HG03565 (cell line): ENCODE measurements around the gene TARM1.
"Not testable (repeated sequence)": the region's sequence is repeated elsewhere in the genome, so short reads cannot be mapped to it uniquely, and the experiment has no call there.

Experiments used
- ATAC-seq: cut with Tn5 transposase; IDR thresholded peaks from one replicate; pipeline ENCODE4 v1.9.1; 2021; ENCODE audit warnings: mild to moderate bottlenecking, moderate library complexity; ENCODE audit not compliant: unreplicated experiment

The TARM1 gene

GRCh38 chr19:54100561-54100960 lies 19.4 kb upstream of the TARM1 start, which contains the start of gene OSCAR:
TSS of gene OSCAR (minus strand) at chr19:54100803. CDS start at chr19:54100792, 11 bp downstream.
- no peak for ATAC-seq

- ATAC-seq: not testable (repeated sequence)
Measured at GRCh38 chr19:54099903-54100255, 18.7 kb upstream of the TARM1 start.

GRCh38 chr19:54099190-54099902 lies 18.2 kb upstream of the TARM1 start:
- no peak for ATAC-seq

GRCh38 chr19:54096617-54097106 lies 15.5 kb upstream of the TARM1 start:
- no peak for ATAC-seq

- ATAC-seq: not testable (repeated sequence)
Measured at GRCh38 chr19:54095859-54096616, 14.9 kb upstream of the TARM1 start.

GRCh38 chr19:54095136-54095858 lies 14.1 kb upstream of the TARM1 start:
- ATAC-seq: no peak

- no peak for ATAC-seq
Measured at GRCh38 chr19:54094426-54095000, 13.3 kb upstream of the TARM1 start.

- no peak for ATAC-seq
Measured at GRCh38 chr19:54084410-54084809, 3.2 kb upstream of the TARM1 start.

- no peak for ATAC-seq
Measured at GRCh38 chr19:54077334-54077733, 3.8 kb downstream of the TARM1 start.

GRCh38 chr19:54074851-54075250 lies 6.3 kb downstream of the TARM1 start:
- no peak for ATAC-seq

GRCh38 chr19:54073829-54074228 lies 7.3 kb downstream of the TARM1 start:
- ATAC-seq: no peak

GRCh38 chr19:54069470-54069869 lies 11.7 kb downstream of the TARM1 start:
- ATAC-seq: no peak

GRCh38 chr19:54063350-54064116 lies 17.6 kb downstream of the TARM1 start, which contains the start of gene VSTM1:
TSS of gene VSTM1 (minus strand) at chr19:54063897. CDS start at chr19:54063777, 120 bp downstream.
- no peak for ATAC-seq

GRCh38 chr19:54062643-54063042 lies 18.5 kb downstream of the TARM1 start:
- ATAC-seq: no peak

- no peak for ATAC-seq
Measured at GRCh38 chr19:54047616-54048015, 33.5 kb downstream of the TARM1 start.

GRCh38 chr19:54045771-54046170 lies 35.4 kb downstream of the TARM1 start:
- ATAC-seq: no peak

- no peak for ATAC-seq
Measured at GRCh38 chr19:54042989-54043388, 38.2 kb downstream of the TARM1 start.

- ATAC-seq: no peak
Measured at GRCh38 chr19:54041969-54042606, 39.1 kb downstream of the TARM1 start.

GRCh38 chr19:54040003-54040402 lies 41.2 kb downstream of the TARM1 start:
- ATAC-seq: no peak

GRCh38 chr19:54036542-54036941 lies 44.6 kb downstream of the TARM1 start:
- not testable (repeated sequence) for ATAC-seq
